Peyer's patch (tissue), 4 donors: Measurements from ENCODE around the gene ABR.

ENCODE experiments used
- CTCF ChIP-seq, 6 experiments: fragments of 450-650 bp in 4 of 6; fragments of 200-600 bp in 2 of 6; sonication (generic) in 1 of 6; IDR thresholded peaks; one replicate each; pipeline ENCODE4 v1.5.1; 2017 to 2019; ENCODE audit warnings: antibody characterized with exemption in 6 of 6, mild to moderate bottlenecking in 3 of 6, moderate library complexity in 1 of 6
- POLR2A ChIP-seq, 2 donors: fragments of 450-650 bp; IDR thresholded peaks; one replicate each; pipeline ENCODE4 v1.5.1; 2017; ENCODE audit warnings: antibody characterized with exemption in 2 of 2, mild to moderate bottlenecking in 2 of 2, moderate library complexity in 2 of 2

DNA sequence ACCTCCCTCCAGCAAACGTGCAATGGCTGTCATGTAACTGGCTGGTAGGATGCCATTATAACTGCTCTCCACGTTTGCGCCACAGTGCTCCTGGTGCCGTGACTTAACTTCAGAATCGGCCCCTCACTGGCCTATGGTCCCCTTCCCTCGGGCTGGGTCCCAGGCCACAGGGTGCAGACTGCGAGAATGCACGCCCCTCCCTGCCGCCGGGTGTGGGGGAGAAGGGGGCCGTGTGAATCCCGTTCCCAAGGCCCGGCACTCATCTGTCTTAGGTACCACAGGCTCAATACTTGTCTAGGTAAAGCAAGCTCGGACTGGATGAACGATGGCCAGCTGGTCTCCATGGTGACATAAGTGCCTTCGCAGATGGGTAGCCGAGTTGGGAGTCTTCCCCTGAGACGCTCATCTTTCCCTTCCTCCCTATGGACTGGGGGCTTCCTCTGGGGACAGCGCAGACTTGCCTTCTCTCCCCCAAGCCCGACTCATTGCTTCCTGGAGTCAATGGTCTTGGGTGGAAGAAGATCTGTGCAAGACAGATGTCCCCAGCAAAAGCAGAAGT lies 145.1 kb downstream of the ABR start:
- TF ChIP-seq CTCF (IDR thresholded peaks at IDR 0.05) (no peak), POLR2A (IDR thresholded peaks at IDR 0.05) (no peak)
